Bronchus fibroblast of lung (primary cell): ENCODE data around the gene CTAGE8. TPM values are rescaled to one million over a fixed set of nuclear protein-coding genes. Genes with fewer than 3 reads are reported as not detected.

Experiments
- total RNA-seq: library from RNA; depleted of rRNA; stranded (reverse); fragments of >200 nt; gene quantifications from 2 replicates; pipeline ENCODE4 v1.2.3, GENCODE V29; 2015

Gene CTAGE8
- not detected in 2 replicates for total RNA-seq

GRCh38 chr7:144269188-144269587 lies at the start of gene CTAGE8:
TSS of gene CTAGE8 (minus strand) at chr7:144269288. CDS start at chr7:144269250, 38 bp downstream.

DNA sequence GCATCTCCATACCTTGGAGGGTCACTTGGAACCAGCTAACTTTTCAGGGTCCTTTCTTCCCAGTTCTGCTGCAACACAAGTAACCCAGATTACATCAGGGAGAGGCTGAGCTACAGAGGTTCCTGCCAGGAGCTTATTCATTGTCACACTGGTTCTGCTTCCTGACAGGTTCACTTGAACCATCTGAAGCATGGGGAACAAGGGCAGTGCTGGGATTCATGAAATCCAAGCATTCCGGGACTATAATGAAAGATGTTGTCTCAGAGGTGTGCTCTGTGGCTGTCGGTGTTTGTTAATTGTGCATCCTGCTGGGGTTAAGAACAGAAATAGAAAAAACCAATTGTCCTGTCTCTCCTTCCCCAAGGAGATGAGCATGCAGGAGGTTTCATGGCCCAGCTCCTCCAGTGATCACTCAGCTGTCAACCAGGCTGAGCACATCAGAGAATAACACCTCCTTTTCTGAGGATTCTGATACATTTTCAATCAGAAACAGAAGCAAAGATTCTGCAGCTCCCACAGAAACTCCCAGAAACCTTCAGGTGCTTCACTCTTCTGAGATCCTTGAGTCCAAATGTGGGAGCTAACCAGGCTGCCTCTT lies 42.9 kb upstream of the CTAGE8 start, which contains the start of gene OR2A1:
Gene OR2A1 (plus strand): TSS at position 548 of the 598 bp plus-strand sequence. CDS start 5,706 bp downstream, outside the sequence.

DNA sequence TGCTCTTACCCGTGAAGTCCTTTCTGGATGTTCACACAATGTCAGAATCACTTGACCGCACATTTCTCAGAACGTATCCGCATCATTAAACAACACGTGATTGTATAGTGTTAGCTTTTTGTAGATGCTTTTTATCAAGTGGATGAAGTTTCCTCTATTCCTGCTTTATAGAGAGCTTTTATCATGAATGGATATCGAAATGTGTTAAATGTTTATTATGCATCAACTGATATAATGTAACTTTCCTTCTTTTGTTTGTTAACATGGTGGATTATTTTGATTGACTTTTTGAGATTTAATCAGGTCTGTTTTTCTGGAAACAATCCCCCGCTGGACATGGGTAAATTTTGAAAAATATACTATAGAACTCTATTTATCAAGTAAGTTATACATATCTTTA lies 4.4 kb downstream of the CTAGE8 start, which contains the start of gene OR2A7:
Gene OR2A7 (minus strand): TSS at position 101 of the 400 bp plus-strand sequence. CDS start 5,164 bp downstream, outside the sequence.

DNA sequence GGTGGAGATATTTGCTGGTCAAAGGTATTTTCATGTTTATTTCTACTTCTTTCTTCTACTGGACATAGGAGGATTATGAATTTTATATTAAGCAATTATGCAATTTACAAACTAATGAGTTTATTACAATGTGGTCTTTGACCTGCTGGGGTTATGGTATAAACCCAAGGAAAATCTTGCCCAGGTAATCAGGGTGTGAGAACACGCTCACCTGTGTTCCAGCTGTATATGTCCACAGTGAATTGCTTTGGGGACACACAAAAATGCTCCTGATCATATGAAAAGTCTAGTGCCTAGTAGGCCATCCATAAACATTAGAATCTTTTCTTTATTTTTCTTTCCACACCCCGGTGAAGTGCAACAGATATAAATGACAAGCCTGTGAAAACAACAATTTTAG lies 29.7 kb downstream of the CTAGE8 start, which contains the start of gene OR2A42:
Gene OR2A42 (minus strand): TSS at position 241 of the 400 bp plus-strand sequence. CDS start 6,762 bp downstream, outside the sequence.

Other genes with a start within 250 kb of the CTAGE8 start
- not detected in 2 replicates for gene OR2A5, start 220.3 kb downstream of the CTAGE8 start, total RNA-seq
- not detected in 2 replicates for gene OR2A25, start 199.5 kb downstream of the CTAGE8 start, total RNA-seq
- gene OR2A12, start 183.0 kb downstream of the CTAGE8 start, total RNA-seq, result not detected in 2 replicates
- not detected in 2 replicates for gene OR2A2, start 159.7 kb downstream of the CTAGE8 start, total RNA-seq
- not detected in 2 replicates for gene OR2A14, start 146.1 kb downstream of the CTAGE8 start, total RNA-seq
- gene CTAGE4, start 85.8 kb downstream of the CTAGE8 start, total RNA-seq, result 0.59 and 1.0 TPM in 2 replicates
- 0.84 and 0.89 TPM in 2 replicates for gene ARHGEF35, start 73.5 kb downstream of the CTAGE8 start, total RNA-seq
- not detected in 2 replicates for gene OR2A42, start 29.7 kb downstream of the CTAGE8 start, total RNA-seq
- gene OR2A7, start 4.5 kb downstream of the CTAGE8 start, total RNA-seq, result 0.15 and 0.84 TPM in 2 replicates
- under 0.01 TPM in 2 replicates for gene OR2A1, start 43.1 kb upstream of the CTAGE8 start, total RNA-seq
- 6.7 TPM in 2 replicates for gene ARHGEF5, start 86.1 kb upstream of the CTAGE8 start, total RNA-seq
- gene NOBOX, start 134.4 kb upstream of the CTAGE8 start, total RNA-seq, result not detected in 2 replicates